Stimulated activated CD8-positive, alpha-beta memory T cell treated with anti-CD3 and anti-CD28 coated beads, Interleukin-15, amount 100 ng/mL, for 24 hours (primary cell): ENCODE data around the gene HOXC9.

Experiments used
- DNase-seq: peaks from one replicate; pipeline ENCODE4 v3.0.0-alpha.2; 2020; ENCODE audit warnings: low read depth

HOXC9 gene

GRCh38 chr12:53988541-53989226, 11.3 kb upstream of the HOXC9 start:
- no peak for DNase-seq

DNA sequence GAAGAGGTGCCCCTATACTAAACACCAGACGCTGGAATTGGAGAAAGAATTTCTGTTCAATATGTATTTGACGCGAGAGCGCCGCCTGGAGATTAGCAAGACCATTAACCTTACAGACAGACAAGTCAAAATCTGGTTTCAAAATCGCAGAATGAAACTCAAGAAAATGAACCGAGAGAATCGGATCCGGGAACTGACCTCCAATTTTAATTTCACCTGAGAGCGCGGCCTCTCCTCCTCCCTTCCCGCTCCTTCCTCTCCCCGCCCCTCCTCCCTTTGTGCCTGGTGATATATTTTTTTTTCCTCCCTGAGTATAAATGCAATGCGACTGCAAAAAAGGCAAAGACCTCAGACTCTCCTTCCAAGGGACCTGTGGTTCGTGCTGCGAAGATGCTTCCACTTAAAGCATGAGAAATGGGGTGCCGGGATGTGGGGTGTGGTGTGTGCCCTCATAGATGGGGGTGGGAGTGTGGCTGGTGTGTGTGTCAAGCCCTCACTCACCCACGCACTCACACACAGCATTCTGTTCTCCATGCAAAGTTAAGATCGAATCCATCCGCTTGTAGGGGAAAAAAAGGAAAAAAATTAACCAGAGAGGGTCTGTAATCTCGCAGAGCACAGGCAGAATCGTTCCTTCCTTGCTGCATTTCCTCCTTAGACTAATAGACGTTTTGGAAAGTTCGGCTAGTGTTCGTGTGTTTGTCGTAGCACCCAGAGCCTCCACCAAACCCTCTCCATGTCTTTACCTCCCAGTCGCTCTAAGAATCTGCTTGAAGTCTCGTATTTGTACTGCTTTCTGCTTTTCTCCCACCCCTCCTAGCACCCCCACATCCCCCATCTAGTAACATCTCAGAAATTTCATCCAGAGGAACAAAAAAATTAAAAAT, 10.5 kb upstream of the HOXC9 start:
- no peak for DNase-seq

DNA sequence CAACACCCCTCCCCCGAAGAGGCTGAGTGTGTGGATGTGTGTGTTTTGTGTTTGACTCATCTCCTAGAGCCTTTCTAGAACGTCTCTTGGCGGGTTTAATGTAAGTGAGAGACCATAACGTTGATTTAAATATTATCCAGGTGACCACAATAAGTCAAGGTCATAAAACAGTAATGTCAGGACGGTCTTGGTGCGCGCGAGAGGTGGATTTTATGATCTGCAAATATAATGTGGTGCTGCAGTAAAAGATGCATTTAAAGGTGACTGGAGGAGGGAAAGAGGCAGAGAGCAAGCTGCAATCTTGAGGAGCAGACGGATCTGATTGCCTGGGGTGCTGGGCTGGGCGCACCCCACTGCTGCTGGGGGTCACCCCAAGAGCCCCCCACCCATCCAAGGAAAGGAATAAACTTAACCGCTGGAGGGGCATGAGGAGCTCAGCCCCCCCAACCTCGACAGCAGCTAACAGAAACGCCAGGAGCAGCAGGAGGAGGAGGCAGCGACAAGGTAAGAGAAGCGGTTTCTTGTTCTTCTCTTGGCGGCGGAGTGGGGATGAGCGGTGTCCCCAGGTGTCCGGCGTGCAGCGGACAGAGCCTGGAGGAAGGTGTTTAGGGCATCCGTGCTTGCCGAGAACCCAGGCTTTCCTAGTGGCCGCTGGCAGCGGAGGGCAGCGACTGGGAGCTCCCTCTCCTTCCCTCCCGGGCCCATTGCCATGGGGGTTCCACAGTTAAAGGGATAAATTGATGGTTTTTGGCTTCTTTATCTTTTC, 9.5 kb upstream of the HOXC9 start:
- DNase-seq = no peak

DNA sequence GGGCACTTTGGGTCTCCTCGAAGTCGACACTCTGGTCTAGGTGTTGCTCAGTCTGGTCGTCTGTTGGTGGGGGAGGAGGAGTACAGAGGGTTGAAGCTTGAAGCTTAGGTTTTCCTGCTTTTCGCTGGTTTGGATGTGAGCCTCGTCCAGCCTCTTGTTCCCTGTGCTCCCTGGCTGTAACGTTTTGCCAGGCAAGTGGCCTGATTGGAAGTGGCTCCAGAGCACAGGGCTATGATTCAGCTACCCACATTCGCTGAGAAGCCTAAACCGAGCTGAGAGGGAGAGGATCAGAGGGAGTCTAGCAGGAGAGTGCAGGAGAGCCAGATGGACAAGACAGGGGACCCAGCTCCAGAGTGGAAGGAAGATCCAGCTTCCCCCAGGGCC, 8.9 kb upstream of the HOXC9 start:
- no peak for DNase-seq

DNA sequence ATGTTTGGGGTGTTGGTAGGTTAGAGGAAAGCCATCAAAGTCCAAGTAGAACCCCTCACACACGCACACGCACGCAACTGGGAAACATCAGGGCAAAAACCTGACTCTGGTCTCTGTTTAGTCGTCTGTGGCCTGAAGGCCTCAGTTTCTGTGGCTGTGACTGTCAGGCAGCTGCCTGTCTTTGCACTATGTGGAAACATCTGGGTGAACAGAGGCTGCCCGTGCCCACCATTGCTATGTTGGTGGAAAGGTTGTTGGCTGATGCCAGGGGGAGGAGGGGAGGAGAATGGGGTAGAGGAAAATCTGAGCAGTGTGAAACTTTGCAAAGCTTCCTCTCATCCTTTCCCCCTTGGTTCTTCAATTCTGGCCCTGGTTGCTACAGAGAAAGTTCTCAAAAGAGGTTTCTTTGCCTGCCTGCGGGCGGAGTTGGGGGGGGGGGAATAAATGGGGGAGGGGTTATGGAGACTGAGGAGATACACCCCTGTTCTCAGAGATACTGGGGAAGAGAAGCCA, 7.5 kb upstream of the HOXC9 start:
- DNase-seq = no peak

- DNase-seq = no peak
Observed at GRCh38 chr12:53993162-53994008, 6.6 kb upstream of the HOXC9 start.

- no peak for DNase-seq
Observed at GRCh38 chr12:53994009-53994263, 6.0 kb upstream of the HOXC9 start.

DNA sequence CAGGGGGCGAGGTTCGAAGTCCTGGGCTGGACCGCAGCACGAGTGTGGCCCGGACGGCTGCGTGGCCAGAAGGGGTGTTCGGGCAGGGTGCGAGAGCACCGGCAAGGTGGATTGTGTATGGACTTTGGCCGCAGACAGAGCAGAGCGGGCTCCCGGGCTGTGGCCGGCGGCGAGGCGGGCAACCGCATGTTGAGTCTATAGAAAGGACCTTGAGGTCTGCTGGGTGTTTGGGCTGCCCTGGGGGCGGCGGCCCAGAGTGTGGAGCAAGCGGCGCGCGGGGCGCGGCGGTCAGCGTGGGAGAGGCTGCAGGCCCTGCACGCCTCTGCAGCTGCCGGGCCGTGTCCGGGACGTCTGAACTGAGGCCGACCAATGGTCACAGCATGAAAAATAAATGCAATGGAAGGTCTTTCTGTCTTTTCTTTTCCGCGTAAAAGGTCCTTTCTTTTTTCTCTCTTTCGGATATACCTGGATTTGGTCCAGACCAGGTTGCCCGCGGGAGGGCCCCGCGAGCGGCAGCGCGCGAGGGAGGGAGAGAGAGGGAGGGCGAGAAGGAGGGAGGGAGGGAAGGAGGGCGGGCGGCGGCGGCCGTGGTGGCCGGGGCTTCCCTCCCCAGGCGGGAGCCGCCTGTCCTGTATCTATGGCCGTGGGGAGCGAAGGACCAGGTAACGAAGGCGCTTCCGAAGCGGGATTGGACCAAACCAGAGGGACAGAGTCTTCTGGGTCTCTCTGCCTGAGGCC, 5.5 kb upstream of the HOXC9 start:
- no peak for DNase-seq

- no peak for DNase-seq
Observed at GRCh38 chr12:53995002-53995377, 5.0 kb upstream of the HOXC9 start.

GRCh38 chr12:53995378-53996239, 4.4 kb upstream of the HOXC9 start:
- DNase-seq = no peak

GRCh38 chr12:53996240-53997203, 3.4 kb upstream of the HOXC9 start:
- no peak for DNase-seq

GRCh38 chr12:53997204-53998109, 2.5 kb upstream of the HOXC9 start:
- no peak for DNase-seq

DNA sequence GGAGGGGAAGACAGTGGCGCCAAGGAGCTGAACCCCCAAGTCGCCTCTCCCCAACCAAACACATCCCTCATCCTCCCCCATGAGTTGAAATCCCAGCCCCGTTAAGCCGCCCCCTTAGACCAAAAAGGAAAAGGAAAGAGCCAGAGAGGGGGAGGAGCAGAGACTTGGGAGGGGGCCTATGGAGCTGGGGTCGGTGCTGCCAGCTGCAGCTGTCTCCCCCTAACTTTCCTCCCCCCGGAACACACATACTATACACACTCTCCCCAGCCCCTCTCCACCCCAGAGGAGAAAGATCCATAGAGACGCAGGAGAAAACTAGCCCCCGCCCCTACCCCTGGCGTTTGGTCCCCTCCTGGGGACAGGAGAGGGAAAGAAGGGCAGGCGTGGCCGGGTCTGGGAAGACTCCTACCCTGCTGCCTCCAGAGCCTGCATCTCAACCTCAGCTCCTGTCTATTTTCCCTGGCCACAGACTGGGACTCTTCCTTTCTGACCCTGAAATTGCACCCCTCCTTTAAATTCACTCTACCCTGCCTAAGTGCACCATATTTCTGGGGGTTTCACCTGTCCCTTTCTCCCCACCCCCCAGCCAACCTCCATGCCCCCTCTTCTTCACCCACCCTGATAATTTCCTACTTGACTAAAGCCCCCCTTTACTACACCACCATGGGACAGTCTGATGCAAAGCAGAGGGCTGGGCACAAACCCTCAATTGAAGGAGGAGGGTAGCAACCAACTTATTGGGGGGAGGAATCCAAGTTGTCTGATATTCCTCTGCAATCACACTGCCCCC, 1.7 kb upstream of the HOXC9 start:
- DNase-seq = no peak

DNA sequence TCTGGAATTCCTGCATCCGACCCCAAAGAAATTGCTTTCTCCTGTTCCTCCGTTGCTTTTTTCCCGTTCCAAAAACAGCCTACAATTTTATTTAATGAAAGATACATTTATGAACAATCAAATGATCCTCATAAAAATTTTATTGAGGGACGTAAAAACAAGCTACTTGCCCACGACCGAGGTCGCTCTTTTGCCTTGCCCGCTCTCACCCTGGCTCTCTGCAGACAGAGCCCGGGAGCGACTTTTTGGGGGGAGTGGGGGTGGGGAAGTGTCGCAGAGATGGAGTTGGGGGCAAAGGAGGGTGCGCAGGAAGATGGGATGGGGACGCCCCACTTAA, 1.1 kb upstream of the HOXC9 start:
- no peak for DNase-seq

GRCh38 chr12:53999559-54000115, 324 bp upstream of the HOXC9 start:
- no peak for DNase-seq

GRCh38 chr12:54001283-54002187, 1.6 kb downstream of the HOXC9 start:
- DNase-seq = no peak
